HEK293 (cell line): ENCODE data around the gene C4orf54.

Experiments
- CTCF ChIA-PET: fragments of 350-600 bp; formaldehyde crosslinking; extraction: SDS; loops from one replicate; lab custom pipeline; 2021; ENCODE audit warnings: antibody characterized with exemption; lab: Yijun Ruan, JAX
- POLR2A ChIA-PET: fragments of 300-600 bp; formaldehyde crosslinking; extraction: SDS; loops from one replicate; lab custom pipeline; 2020; ENCODE audit warnings: antibody characterized with exemption, inconsistent platforms; lab: Yijun Ruan, JAX
- H3K27ac ChIP-seq: fragments of 200-500 bp; sonication (Bioruptor generic); 2 replicates; pipeline ENCODE4 v1.5.1; 2014; ENCODE audit warnings: low read depth, low read length, control low read depth, inconsistent platforms; ENCODE audit errors: extremely low read depth
- H3K36me3 ChIP-seq, 2 experiments: fragments of 200-500 bp in 1 of 2; sonication (Bioruptor generic) in 1 of 2; 1 replicate in 1 of 2; 2 replicates in 1 of 2; pipeline ENCODE4 v1.5.1; 2014 to 2017; ENCODE audit warnings: inconsistent platforms in 2 of 2, low read length in 2 of 2; ENCODE audit not compliant: control insufficient read depth in 2 of 2, insufficient read depth in 1 of 2
- H3K4me1 ChIP-seq: fragments of 200-500 bp; sonication (Bioruptor generic); 2 replicates; pipeline ENCODE4 v1.5.1; 2014; ENCODE audit warnings: mild to moderate bottlenecking, low read length, inconsistent platforms; ENCODE audit not compliant: control insufficient read depth, insufficient read depth
- H3K4me3 ChIP-seq: 2 replicates; pipeline ENCODE4 v1.5.1; 2011; ENCODE audit warnings: low read depth, mild to moderate bottlenecking, control low read depth, low read length, moderate library complexity
- H3K9me3 ChIP-seq: fragments of 200-500 bp; sonication (Bioruptor generic); 2 replicates; pipeline ENCODE4 v1.5.1; 2014; ENCODE audit warnings: low read depth, low read length, inconsistent platforms; ENCODE audit not compliant: control insufficient read depth, insufficient read depth
- HIC1 ChIP-seq: fragments of 450-650 bp; formaldehyde crosslinking; IDR thresholded peaks from 2 replicates; pipeline ENCODE4 v1.5.1; 2016; ENCODE audit warnings: missing biosample characterization, missing genetic modification characterization
- KLF7 ChIP-seq: fragments of 450-650 bp; formaldehyde crosslinking; IDR thresholded peaks from 2 replicates; pipeline ENCODE4 v1.5.1; 2016; ENCODE audit warnings: missing biosample characterization, missing genetic modification characterization, borderline replicate concordance
- KLF8 ChIP-seq: fragments of 450-650 bp; formaldehyde crosslinking; IDR thresholded peaks from 2 replicates; pipeline ENCODE4 v1.5.1; 2016; ENCODE audit warnings: missing biosample characterization, missing genetic modification characterization
- MYNN ChIP-seq: fragments of 450-650 bp; formaldehyde crosslinking; IDR thresholded peaks from 2 replicates; pipeline ENCODE4 v1.5.1; 2016; ENCODE audit warnings: missing biosample characterization, missing genetic modification characterization, borderline replicate concordance
- TRIM28 ChIP-seq: IDR thresholded peaks from 2 replicates; pipeline ENCODE4 v1.6.1; 2011; ENCODE audit warnings: low read length, control low read depth, borderline replicate concordance
- ZIC2 ChIP-seq: fragments of 450-650 bp; formaldehyde crosslinking; IDR thresholded peaks from 2 replicates; pipeline ENCODE4 v1.5.1; 2016; ENCODE audit warnings: missing biosample characterization, missing genetic modification characterization
- ZNF112 ChIP-seq: fragments of 450-650 bp; formaldehyde crosslinking; IDR thresholded peaks from 2 replicates; pipeline ENCODE4 v1.5.0; 2017; ENCODE audit warnings: missing biosample characterization, missing genetic modification characterization
- ZNF148 ChIP-seq: fragments of 450-650 bp; formaldehyde crosslinking; IDR thresholded peaks from 2 replicates; pipeline ENCODE4 v1.5.0; 2017; ENCODE audit warnings: missing biosample characterization, missing genetic modification characterization, borderline replicate concordance
- ZNF266 ChIP-seq: fragments of 450-650 bp; formaldehyde crosslinking; IDR thresholded peaks from 2 replicates; pipeline ENCODE4 v1.5.1; 2016; ENCODE audit warnings: missing biosample characterization, missing genetic modification characterization, low read depth
- ZNF335 ChIP-seq: fragments of 450-650 bp; formaldehyde crosslinking; conservative IDR thresholded peaks from 2 replicates; pipeline ENCODE4 v1.5.1; 2016; ENCODE audit warnings: missing biosample characterization, missing genetic modification characterization
- ZNF366 ChIP-seq: fragments of 450-650 bp; formaldehyde crosslinking; conservative IDR thresholded peaks from 2 replicates; pipeline ENCODE4 v1.5.1; 2016; ENCODE audit warnings: missing biosample characterization, missing genetic modification characterization
- ZNF677 ChIP-seq: fragments of 450-650 bp; IDR thresholded peaks from 2 replicates; pipeline ENCODE4 v1.5.0; 2018; ENCODE audit warnings: missing biosample characterization, mild to moderate bottlenecking, missing genetic modification characterization, moderate library complexity
- ZNF701 ChIP-seq: fragments of 450-650 bp; formaldehyde crosslinking; IDR thresholded peaks from 2 replicates; pipeline ENCODE4 v1.5.1; 2016; ENCODE audit warnings: missing biosample characterization, missing genetic modification characterization
- ZNF777 ChIP-seq: fragments of 450-650 bp; formaldehyde crosslinking; IDR thresholded peaks from 2 replicates; pipeline ENCODE4 v1.5.1; 2017; ENCODE audit warnings: missing biosample characterization, missing genetic modification characterization, borderline replicate concordance
- ZNF792 ChIP-seq: fragments of 450-650 bp; formaldehyde crosslinking; IDR thresholded peaks from 2 replicates; pipeline ENCODE4 v1.5.1; 2016; ENCODE audit warnings: missing biosample characterization, missing genetic modification characterization
- TF ChIP-seq, protein P1 (sequence below): fragments of 450-650 bp; formaldehyde crosslinking; conservative IDR thresholded peaks from 2 replicates; pipeline ENCODE4 v1.5.1; 2016; ENCODE audit warnings: low read depth, missing biosample characterization, missing genetic modification characterization
- TF ChIP-seq, protein P2 (sequence below): fragments of 450-650 bp; formaldehyde crosslinking; IDR thresholded peaks from 2 replicates; pipeline ENCODE4 v1.5.1; 2016; ENCODE audit warnings: missing biosample characterization, missing genetic modification characterization

The C4orf54 gene

DNA sequence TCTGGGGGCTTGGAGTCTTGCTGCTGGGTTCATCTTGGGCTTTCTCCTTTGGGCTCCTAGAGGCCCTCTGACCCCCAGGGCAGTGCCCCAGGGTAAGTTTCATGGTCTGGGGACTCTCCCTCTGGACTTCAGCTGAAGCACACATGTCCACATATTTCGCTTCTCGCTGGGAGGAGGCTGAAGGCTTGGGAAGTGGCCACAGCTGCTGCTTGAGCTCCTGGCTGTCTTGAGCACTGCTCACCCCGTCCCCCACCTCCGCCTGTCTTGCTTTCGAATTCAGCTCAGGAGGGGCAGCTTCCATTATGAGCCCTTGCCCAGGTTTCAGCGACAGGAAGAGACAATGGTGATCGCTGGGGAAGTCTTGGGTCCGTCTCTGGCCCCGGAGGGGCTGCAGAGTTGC lies 3.7 kb downstream of the C4orf54 start (continued):
- TF ChIP-seq ZNF148 (tag by site-specific recombination) (no peak), TRIM28 (no peak)

DNA sequence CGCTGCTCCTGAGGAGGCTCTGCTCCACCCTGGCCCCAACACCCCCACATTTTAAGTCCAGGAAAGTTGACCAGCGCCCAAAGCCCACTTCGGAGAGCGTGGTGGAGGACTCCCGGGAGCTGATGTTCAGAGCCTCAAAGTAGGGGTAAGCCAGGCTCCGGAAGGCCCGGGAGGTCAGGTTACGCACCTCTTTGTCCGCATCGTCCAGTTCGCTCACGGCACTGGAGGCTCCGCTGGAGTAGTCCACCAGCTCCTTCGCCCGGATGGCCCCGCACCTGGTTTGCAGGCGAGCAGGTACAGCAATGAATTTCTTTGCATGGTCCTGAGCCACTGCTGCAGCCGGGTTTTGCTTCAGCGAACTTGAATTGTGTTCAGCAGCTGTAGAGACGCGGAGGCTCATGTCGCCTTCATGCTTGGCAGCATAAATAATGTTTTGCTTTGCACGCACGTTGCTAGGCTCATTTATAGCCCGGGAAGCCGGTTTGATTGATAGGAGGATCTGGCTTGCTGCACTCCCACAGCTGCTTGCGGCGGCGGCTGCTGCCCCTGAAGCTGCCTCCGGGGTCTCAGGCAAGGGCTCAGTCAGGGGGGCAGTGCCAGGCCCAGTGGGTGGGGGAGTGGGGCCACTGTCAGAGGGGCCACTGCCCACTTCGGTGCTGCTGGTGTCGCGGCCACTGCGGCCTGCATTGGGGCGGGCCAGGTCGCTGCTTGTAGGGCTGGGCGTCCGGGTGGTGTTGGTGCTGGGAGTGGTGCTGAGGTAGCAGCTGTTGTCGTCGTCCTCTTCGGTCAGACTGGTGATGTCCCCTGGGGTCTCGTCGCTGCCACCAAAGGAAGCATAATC lies 4.8 kb downstream of the C4orf54 start:
- Histone ChIP-seq H3K27ac (no peak overlapping the region), H3K4me3 (no peak overlapping the region), H3K36me3 (no peaks in the 10 kb centered on the region), H3K4me1 (no peaks in the 10 kb centered on the region; the same call in 1 of the 2 replicates), H3K9me3 (no peaks in the 10 kb centered on the region)
- TF ChIP-seq ZNF701 (tag by site-specific recombination), result no peak
- TF ChIP-seq ZNF112 (tag by site-specific recombination), result no peak
- TF ChIP-seq HIC1 (tag by site-specific recombination), result no peak
- TF ChIP-seq ZIC2, result no peak
- TF ChIP-seq ZNF366 (tag by site-specific recombination), result no peak
- no peak for TF ChIP-seq ZNF677
- no peak for TF ChIP-seq ZNF266 (tag by site-specific recombination)
- TF ChIP-seq, protein P1, sequence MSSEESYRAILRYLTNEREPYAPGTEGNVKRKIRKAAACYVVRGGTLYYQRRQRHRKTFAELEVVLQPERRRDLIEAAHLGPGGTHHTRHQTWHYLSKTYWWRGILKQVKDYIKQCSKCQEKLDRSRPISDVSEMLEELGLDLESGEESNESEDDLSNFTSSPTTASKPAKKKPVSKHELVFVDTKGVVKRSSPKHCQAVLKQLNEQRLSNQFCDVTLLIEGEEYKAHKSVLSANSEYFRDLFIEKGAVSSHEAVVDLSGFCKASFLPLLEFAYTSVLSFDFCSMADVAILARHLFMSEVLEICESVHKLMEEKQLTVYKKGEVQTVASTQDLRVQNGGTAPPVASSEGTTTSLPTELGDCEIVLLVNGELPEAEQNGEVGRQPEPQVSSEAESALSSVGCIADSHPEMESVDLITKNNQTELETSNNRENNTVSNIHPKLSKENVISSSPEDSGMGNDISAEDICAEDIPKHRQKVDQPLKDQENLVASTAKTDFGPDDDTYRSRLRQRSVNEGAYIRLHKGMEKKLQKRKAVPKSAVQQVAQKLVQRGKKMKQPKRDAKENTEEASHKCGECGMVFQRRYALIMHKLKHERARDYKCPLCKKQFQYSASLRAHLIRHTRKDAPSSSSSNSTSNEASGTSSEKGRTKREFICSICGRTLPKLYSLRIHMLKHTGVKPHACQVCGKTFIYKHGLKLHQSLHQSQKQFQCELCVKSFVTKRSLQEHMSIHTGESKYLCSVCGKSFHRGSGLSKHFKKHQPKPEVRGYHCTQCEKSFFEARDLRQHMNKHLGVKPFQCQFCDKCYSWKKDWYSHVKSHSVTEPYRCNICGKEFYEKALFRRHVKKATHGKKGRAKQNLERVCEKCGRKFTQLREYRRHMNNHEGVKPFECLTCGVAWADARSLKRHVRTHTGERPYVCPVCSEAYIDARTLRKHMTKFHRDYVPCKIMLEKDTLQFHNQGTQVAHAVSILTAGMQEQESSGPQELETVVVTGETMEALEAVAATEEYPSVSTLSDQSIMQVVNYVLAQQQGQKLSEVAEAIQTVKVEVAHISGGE, result no peak
- no peak for TF ChIP-seq MYNN (tag by site-specific recombination)
- CTCF ChIA-PET, result no interaction called here
- POLR2A ChIA-PET, result no interaction called here

DNA sequence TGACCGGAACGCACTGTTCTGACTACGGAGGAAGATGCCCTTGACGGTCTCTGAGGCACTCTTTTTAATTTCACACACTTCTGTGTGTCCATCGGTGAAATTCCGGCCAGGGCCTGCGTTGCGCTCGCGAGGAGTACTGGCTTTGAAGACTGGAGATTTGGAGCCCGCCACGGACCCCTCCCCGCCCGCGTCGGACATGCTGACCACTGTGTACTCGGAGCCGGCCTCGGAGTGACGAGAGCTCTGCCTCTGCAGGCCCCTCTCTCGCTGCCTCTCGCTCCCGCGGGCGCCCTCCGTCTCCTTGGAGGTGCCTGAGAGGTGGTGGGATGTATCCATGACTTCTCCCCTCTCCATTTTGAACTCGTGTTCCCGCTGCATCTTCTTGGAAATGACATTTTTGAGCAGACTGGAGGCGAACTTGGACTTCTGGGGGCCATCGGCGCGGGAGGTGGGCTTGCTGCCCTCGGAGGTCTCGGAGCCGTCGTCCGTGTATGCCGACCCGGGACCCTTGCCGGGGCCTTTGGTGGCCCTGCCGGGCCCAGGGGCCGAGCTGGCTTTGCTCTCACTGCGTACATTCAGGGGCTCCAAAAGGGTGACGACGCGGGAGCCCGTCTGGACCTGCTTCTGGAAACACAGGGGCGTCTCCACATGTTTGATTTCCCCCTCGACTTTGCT lies 5.7 kb downstream of the C4orf54 start:
- TF ChIP-seq ZNF777 (tag by site-specific recombination), result no peak
- TF ChIP-seq ZNF335 (tag by site-specific recombination), result no peak
- TF ChIP-seq KLF7 (tag by site-specific recombination), result no peak
- no peak for TF ChIP-seq ZNF266 (tag by site-specific recombination)
- no peak for TF ChIP-seq KLF8 (tag by site-specific recombination)
- no peak for TF ChIP-seq ZNF792 (tag by site-specific recombination)
- TF ChIP-seq, protein P2, sequence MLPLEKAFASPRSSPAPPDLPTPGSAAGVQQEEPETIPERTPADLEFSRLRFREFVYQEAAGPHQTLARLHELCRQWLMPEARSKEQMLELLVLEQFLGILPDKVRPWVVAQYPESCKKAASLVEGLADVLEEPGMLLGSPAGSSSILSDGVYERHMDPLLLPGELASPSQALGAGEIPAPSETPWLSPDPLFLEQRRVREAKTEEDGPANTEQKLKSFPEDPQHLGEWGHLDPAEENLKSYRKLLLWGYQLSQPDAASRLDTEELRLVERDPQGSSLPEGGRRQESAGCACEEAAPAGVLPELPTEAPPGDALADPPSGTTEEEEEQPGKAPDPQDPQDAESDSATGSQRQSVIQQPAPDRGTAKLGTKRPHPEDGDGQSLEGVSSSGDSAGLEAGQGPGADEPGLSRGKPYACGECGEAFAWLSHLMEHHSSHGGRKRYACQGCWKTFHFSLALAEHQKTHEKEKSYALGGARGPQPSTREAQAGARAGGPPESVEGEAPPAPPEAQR, result no peak
- ChIA-PET POLR2A (no interaction called here), CTCF (no interaction called here)
- H3K4me3 ChIP-seq, result no peak overlapping the region
- no peak overlapping the region for H3K27ac ChIP-seq
- H3K4me1 ChIP-seq, result no peaks in the 10 kb centered on the region; the same call in 1 of the 2 replicates
- H3K9me3 ChIP-seq, result no peaks in the 10 kb centered on the region
- no peaks in the 10 kb centered on the region for H3K36me3 ChIP-seq
